Lower leg skin (tissue), 3 donors: ENCODE data around the gene PDE6A.

ENCODE experiments used
- CTCF ChIP-seq, 3 donors: fragments of 450-650 bp; IDR thresholded peaks; one replicate each; pipeline ENCODE4 v1.5.1; 2016; ENCODE audit warnings: antibody characterized with exemption in 3 of 3, mild to moderate bottlenecking in 3 of 3, moderate library complexity in 2 of 3
- POLR2A ChIP-seq, 2 donors: fragments of 450-650 bp; IDR thresholded peaks; one replicate each; pipeline ENCODE4 v1.6.1; 2016 to 2017; ENCODE audit warnings: antibody characterized with exemption in 2 of 2, mild to moderate bottlenecking in 1 of 2, moderate library complexity in 1 of 2

- no peak for TF ChIP-seq CTCF (IDR thresholded peaks at IDR 0.05)
- no peak for TF ChIP-seq POLR2A (IDR thresholded peaks at IDR 0.05)
Observed at GRCh38 chr5:149930749-149931574, 13.6 kb downstream of the PDE6A start.
